HG03575 (cell line): ENCODE results near the gene ZNF469.

ENCODE experiments used
- ATAC-seq: cut with Tn5 transposase; IDR thresholded peaks from one replicate; pipeline ENCODE4 v1.9.1; 2021; ENCODE audit not compliant: unreplicated experiment, insufficient number of reproducible peaks, low FRiP score; ENCODE audit errors: extremely low read depth

Gene ZNF469

GRCh38 chr16:88373927-88374492, 8.7 kb upstream of the ZNF469 start:
- ATAC-seq, result no peak

DNA sequence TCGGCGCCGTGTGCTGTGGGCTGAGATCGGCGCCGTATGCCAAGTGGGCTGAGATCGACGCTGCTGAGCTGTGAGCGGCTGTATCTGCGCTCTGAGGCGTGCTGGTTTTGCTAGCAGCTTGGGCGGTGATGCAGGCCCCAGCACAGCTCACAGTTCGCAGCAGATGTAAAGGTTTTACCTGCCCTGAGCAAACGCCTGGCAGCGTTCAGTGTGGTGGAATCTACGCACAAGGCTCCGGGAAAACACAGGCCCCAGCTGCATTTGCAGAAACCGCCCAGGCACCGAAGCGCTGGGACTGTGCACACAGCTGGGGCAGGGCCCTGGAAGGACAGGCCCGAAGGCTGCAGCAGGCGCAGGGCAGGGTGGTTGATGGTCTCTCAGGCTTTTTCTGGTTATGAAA, 8.0 kb upstream of the ZNF469 start:
- no peak for ATAC-seq

DNA sequence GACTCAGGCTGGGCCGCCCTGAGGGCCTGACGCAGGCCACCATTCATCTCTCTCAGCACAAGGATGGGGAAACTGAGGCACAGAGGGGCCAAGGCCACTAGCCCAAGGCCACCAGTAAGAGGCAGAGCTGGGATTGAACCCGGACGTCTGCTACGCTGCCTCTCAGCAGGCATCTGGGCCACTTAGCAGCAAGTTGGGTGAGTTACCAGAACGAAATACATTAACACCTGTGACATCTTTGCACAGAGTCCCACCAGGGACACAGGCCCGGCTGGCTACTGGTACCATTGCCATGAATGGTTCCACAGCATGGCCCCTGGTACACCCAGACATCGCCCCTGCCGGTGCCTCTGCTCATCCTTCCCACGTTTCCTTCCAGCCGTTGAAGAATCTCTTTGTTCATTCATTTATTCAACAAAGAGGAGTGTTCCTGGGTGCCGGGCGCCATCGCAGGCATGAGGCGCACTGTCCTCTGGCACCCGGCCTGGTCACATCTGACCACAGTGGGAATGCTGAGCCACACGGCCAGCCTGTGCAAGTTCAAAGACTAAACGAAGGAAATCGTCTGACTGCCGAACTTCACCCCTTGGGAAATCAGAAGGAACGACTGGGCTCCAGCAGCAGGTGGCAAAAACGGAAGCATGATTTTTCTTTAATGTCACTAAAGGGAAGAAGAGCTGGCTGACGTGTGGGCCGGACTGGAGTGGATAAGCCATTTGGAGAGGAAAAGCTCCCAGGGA, 7.4 kb upstream of the ZNF469 start:
- no peak for ATAC-seq

- no peak for ATAC-seq
These were observed 6.5 kb upstream of the ZNF469 start for GRCh38 chr16:88375996-88376834.

DNA sequence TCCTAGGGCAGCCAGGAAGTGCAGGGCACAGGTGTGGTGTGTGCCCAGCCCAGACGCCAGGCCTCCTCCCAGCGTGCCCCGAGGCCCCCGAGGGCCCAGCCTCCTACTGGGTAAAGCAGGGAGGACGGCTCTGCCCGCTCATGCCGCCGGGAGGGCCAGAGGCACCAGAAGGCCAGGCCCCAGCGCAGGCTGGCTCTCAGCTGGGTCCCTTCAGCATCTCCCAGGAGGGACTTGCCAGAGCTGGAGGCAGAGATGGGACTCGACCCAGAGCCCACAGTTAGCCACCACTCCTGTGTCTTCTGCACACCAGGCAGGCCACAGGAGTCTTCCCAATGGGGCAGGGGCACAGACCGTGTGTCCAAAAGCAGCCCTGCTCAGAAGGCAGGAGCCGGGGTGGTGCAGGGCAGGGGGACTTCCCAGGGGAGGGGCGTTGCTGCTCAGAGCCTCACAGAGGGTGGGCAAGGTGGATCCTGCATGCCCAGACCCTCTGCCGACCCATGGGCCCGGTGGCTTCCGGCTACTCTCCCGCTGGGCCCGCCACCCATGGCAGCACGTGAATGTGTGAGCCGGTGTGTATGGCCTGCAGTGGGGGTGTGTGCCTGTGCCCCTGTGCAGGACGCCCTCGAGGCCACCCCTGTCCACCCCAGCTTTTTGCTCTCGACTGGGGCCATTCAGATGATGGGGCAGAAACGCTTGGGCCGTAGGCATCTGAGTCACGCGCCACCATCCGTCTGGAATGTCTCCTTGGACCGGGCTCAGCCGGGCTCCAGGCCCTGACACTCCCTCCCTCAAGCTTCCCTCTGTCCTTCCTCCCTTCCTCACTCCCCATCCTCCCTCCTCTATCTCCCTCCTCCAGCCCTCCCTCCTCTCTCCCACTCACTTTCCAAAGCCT, 5.7 kb upstream of the ZNF469 start:
- no peak for ATAC-seq

DNA sequence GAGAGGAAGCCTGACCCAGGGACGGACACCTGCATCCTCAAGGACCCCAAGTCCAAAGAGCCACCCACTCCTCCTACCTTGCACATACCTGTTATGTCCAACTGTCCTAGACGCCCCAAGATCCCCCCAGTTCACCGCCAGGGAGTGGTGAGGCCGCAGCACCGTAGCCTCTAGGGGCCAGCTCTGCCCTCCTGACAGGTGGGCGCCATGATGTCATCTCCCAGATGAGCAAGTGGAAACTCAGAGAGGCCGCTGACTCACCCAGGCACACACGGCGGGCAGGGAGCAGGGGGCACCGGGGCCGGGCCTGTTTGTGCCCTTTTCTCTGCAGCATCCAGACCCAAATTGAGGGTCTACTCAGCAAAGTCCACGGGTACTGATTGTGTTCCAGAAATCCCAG, 4.8 kb upstream of the ZNF469 start:
- no peak for ATAC-seq

DNA sequence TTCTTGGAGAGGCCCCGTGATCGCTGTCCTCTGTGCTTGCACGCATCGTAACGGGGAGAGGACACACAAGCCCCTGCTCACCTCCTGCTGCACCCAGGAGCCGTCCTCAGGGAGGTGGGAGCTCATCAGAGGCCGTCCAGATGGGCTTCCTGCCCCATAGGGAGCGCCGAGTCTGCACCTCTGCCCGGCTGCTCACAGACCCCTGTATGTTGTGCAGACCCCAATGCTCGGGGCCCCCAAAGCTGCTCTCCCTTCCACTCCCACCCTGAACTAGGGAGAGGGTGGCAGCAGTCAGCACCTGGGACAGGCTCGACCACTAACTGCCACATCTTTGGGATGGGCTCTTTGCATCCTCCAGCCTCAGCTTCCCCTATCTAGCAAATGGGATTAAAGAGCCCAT, 4.4 kb upstream of the ZNF469 start:
- no peak for ATAC-seq

DNA sequence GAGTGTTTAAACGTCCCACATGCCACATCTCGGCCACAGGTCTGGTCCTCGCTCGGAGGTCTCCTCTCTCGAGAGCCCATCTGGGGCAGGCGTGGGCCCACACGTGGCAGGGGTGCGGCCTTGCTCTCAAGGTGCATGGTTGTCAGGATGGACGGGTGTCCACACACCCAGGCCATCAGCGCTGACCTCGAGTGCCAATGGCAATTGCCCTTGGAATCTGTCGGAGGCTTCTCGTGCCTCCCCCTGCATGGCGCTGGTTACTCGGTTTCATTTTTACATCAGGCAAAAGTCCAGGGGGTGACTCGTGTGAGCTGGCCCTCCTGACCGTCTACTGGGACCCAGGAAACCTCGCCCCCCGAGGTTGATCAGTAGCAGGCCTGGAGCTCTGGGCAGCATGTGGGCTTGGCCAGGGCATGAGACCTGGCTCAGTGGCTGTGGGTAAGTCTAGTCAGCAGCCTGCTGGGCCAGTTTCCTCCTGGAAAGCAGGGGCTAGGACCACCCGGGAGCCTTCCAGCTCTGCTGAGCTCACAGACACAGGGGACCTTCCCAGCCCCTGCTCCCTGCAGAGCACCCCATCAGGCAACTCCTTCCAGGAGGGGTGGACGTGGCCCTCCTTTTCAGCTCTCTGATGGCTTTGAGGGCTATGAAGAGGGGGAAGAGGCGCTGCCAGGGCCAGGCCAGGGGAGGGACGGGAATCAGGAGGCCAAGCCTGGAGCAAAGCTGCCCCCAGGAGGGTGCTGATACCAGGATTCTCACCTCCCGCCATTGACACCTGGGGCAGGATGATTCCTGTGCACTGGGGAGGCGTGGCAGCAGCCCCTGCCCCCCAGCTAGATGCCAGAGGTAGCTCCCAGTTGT, 3.7 kb upstream of the ZNF469 start:
- no peak for ATAC-seq

- no peak for ATAC-seq
These were observed 3.1 kb upstream of the ZNF469 start for GRCh38 chr16:88379694-88380040.

DNA sequence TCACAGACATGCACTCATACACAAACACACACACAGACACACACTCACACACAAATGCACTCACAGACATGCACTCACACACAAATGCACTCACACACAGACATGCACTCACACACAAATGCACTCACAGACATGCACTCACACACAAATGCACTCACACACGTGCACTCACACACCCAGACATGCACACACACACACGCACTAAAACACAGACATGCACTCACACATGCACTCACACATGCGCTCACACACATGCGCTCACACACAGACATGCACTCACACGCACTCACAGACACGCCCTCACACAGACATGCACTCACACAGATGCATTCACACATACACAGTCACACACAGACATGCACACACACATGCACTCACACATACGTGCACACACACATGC, 2.7 kb upstream of the ZNF469 start:
- no peak for ATAC-seq

- ATAC-seq, result no peak
These were observed 2.1 kb upstream of the ZNF469 start for GRCh38 chr16:88380619-88381018.

GRCh38 chr16:88381820-88382451, 823 bp upstream of the ZNF469 start:
- no peak for ATAC-seq

- ATAC-seq, result no peak
These were observed 852 bp downstream of the ZNF469 start for GRCh38 chr16:88383401-88384221.

DNA sequence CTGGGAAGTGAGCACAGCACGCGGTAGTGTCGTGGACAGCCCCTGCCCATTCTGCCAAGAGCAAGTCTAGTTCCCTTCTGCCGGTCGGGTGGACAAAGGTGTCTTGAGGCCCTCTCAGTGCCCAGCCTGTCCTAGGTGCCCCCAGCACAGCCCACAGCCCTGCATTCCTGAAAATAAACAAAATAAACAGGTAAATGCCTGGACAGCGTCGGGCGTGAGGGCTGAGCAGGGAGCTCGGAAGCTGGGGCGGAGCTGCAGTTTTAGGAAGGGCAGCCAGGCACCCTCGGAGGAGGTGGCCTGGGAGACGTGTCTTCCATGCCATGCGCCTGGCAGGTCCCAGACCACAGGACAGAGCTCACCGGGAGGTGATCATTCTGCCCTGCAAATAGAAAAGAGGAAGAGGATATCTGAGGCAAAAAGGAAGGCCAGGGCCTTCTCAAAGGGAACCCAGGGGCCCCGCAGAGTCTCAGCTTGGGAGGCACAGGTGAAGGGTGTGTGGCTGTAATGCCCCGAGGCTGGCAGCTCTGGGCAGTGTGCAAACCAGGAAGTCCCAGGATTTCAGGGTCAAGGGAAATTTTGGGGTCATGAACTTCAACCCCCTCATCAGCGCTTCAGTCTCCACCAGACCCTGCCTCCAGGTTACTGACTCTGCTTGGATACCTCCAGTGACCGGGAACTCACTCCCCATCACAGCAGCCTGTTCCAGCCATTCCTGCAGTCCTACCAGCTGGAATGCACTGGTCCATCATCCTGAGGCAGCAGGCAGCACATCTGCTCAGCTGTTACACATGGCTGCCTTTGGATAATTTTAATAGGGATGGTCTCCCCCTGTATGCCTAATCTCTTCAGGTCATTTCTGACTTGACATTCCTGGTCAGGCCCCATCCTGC, 1.7 kb downstream of the ZNF469 start:
- ATAC-seq, result no peak

GRCh38 chr16:88385112-88385594, 2.4 kb downstream of the ZNF469 start:
- no peak for ATAC-seq
